ENCODE measurements around the gene SLC8A1. TPM values are rescaled to one million over a fixed set of nuclear protein-coding genes. Genes with fewer than 3 reads are reported as not detected.

Gene SLC8A1
- total RNA-seq, 1 experiment from 2014 or later: 1.7 TPM

GRCh38 chr2:40284797-40285196, 167.1 kb downstream of the SLC8A1 start:
- no peaks in the 10 kb centered on the region for H3K27me3 Mint-ChIP-seq (ENCODE audit: low read depth)
- H3K4me3 Mint-ChIP-seq: no peak overlapping the region
- WGBS (ENCODE audit: extremely low coverage, insufficient read length, low lambda C conversion rate): no CpG with 5 or more reads among the region's 1 CpG
- H3K4me1 Mint-ChIP-seq: peaks cover 0 to 3% of the 10 kb centered on the region in 2 experiments; a peak in 1 of 4 replicates
- H2BK5ac ChIP-seq (ENCODE audit: insufficient read length, low read length): no peak overlapping the region
- no peak overlapping the region for H3K9ac ChIP-seq (ENCODE audit: extremely low read depth, insufficient read length, low read length)
- no peak overlapping the region for H3K27ac ChIP-seq (ENCODE audit: insufficient read length, low read depth, low read length)
- no peak overlapping the region for H2AFZ ChIP-seq (ENCODE audit: low read length)
- no peaks in the 10 kb centered on the region for H3K9me3 Mint-ChIP-seq
- H2BK20ac ChIP-seq (ENCODE audit: low read depth, low read length, poor library complexity, severe bottlenecking): no peak overlapping the region
- H3K27me3 ChIP-seq (ENCODE audit: insufficient read depth, low read length): no peaks in the 10 kb centered on the region
- no peaks in the 10 kb centered on the region for H3K36me3 Mint-ChIP-seq (ENCODE audit: insufficient read depth in 1 of 3, low read depth in 3 of 3)
- no peak overlapping the region for H2BK120ac ChIP-seq (ENCODE audit: low read depth, low read length, poor library complexity, severe bottlenecking)
- H3K23me2 ChIP-seq (ENCODE audit: insufficient read length, low read depth, low read length, poor library complexity, severe bottlenecking): no peaks in the 10 kb centered on the region
- no peak overlapping the region for H3K27ac Mint-ChIP-seq
- H3K79me1 ChIP-seq (ENCODE audit: insufficient read depth, low read depth, low read length, poor library complexity, severe bottlenecking): no peaks in the 10 kb centered on the region
- DNase-seq: no peak
- H3K4me1 ChIP-seq (ENCODE audit: insufficient read depth, low read length): no peaks in the 10 kb centered on the region
- H3K4me2 ChIP-seq (ENCODE audit: insufficient read depth, insufficient read length, low read length): no peak overlapping the region
- no peak overlapping the region for H2AK5ac ChIP-seq (ENCODE audit: insufficient read length, low read length)
- H2BK12ac ChIP-seq (ENCODE audit: insufficient read length, low read depth, low read length): no peak overlapping the region
- no peak overlapping the region for H3K18ac ChIP-seq (ENCODE audit: insufficient read length, low read depth, low read length)
- no peak overlapping the region for H4K8ac ChIP-seq (replicated peaks; ENCODE audit: insufficient read length, low read depth, low read length)
- TF ChIP-seq, protein P1, sequence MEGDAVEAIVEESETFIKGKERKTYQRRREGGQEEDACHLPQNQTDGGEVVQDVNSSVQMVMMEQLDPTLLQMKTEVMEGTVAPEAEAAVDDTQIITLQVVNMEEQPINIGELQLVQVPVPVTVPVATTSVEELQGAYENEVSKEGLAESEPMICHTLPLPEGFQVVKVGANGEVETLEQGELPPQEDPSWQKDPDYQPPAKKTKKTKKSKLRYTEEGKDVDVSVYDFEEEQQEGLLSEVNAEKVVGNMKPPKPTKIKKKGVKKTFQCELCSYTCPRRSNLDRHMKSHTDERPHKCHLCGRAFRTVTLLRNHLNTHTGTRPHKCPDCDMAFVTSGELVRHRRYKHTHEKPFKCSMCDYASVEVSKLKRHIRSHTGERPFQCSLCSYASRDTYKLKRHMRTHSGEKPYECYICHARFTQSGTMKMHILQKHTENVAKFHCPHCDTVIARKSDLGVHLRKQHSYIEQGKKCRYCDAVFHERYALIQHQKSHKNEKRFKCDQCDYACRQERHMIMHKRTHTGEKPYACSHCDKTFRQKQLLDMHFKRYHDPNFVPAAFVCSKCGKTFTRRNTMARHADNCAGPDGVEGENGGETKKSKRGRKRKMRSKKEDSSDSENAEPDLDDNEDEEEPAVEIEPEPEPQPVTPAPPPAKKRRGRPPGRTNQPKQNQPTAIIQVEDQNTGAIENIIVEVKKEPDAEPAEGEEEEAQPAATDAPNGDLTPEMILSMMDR (conservative IDR thresholded peaks at IDR 0.05): no peak
- H3K14ac ChIP-seq (ENCODE audit: insufficient read depth, low read length): no peak overlapping the region
- no peaks in the 10 kb centered on the region for H3K9me3 ChIP-seq (ENCODE audit: control insufficient read depth, low read depth, low read length)
- no peak overlapping the region for H3K23ac ChIP-seq (ENCODE audit: insufficient read length, low read depth, low read length)
- H4K91ac ChIP-seq (ENCODE audit: insufficient read length, low read depth, low read length): no peak overlapping the region
- H4K20me1 ChIP-seq (ENCODE audit: control insufficient read depth, insufficient read depth, insufficient read length): no peaks in the 10 kb centered on the region
- H3K4ac ChIP-seq (ENCODE audit: low read depth, low read length): no peak overlapping the region
- H2BK15ac ChIP-seq (ENCODE audit: low read depth, low read length): no peak overlapping the region
- no peak overlapping the region for H3T11ph ChIP-seq (ENCODE audit: low read length)
- no peaks in the 10 kb centered on the region for H3K79me2 ChIP-seq (ENCODE audit: insufficient read depth, low read length)
- H3K56ac ChIP-seq (ENCODE audit: insufficient read length, low read depth, low read length): no peak overlapping the region
- no peak overlapping the region for H4K5ac ChIP-seq (ENCODE audit: insufficient read length, low read depth, low read length)

All from H9 (cell line).